GM12878 (cell line): Measurements from ENCODE around the gene SSUH2. TPM values are rescaled to one million over a fixed set of nuclear protein-coding genes. Genes with fewer than 3 reads are reported as not detected.

ENCODE experiments used
- ATF7 ChIP-seq: fragments of 450-650 bp; IDR thresholded peaks from 2 replicates; pipeline ENCODE4 v1.6.1; 2016; ENCODE audit warnings: low read depth, mild to moderate bottlenecking
- BCL11A ChIP-seq: IDR thresholded peaks from 2 replicates; pipeline ENCODE4 v1.6.1; 2011; ENCODE audit warnings: low read depth, low read length
- CHD1 ChIP-seq: IDR thresholded peaks from 2 replicates; pipeline ENCODE4 v1.6.1; 2012; ENCODE audit warnings: low read depth, low read length, improper control_type of control experiment
- DPF2 ChIP-seq: fragments of 450-650 bp; IDR thresholded peaks from 2 replicates; pipeline ENCODE4 v1.6.1; 2017; ENCODE audit warnings: mild to moderate bottlenecking
- EP300 ChIP-seq, 2 experiments: fragments of 150-350 bp in 1 of 2; IDR thresholded peaks; 2 replicates each; pipeline ENCODE4 v1.6.1; 2011 to 2012; ENCODE audit warnings: low read depth in 2 of 2, low read length in 2 of 2, borderline replicate concordance in 1 of 2, improper control_type of control experiment in 1 of 2, inconsistent platforms in 1 of 2; ENCODE audit not compliant: control insufficient read depth in 1 of 2
- GABPA ChIP-seq: IDR thresholded peaks from 2 replicates; pipeline ENCODE4 v1.6.1; 2014; ENCODE audit warnings: antibody characterized with exemption, low read depth, mild to moderate bottlenecking, inconsistent platforms
- IRF4 ChIP-seq: IDR thresholded peaks from 2 replicates; pipeline ENCODE4 v1.6.1; 2011; ENCODE audit warnings: low read depth, low read length
- MEF2B ChIP-seq: fragments of 450-650 bp; IDR thresholded peaks from 2 replicates; pipeline ENCODE4 v1.6.1; 2018; ENCODE audit warnings: mild to moderate bottlenecking, moderate library complexity; ENCODE audit not compliant: partially characterized antibody, poor library complexity, severe bottlenecking
- NFXL1 ChIP-seq: fragments of 450-650 bp; IDR thresholded peaks from 2 replicates; pipeline ENCODE4 v1.6.1; 2017; ENCODE audit warnings: antibody characterized with exemption, mild to moderate bottlenecking, borderline replicate concordance
- NFYA ChIP-seq: IDR thresholded peaks from 2 replicates; pipeline ENCODE4 v1.6.1; 2011; ENCODE audit warnings: low read depth, mild to moderate bottlenecking, low read length, improper control_type of control experiment, borderline replicate concordance
- NR2C2 ChIP-seq: IDR thresholded peaks from 2 replicates; pipeline ENCODE4 v1.6.1; 2011; ENCODE audit warnings: borderline replicate concordance, low read depth; ENCODE audit not compliant: control insufficient read depth, insufficient read length
- POLR2AphosphoS2 ChIP-seq: IDR thresholded peaks from 2 replicates; pipeline ENCODE4 v1.6.1; 2011; ENCODE audit warnings: low read depth, mild to moderate bottlenecking, low read length, improper control_type of control experiment, moderate library complexity
- RUNX3 ChIP-seq: IDR thresholded peaks from 2 replicates; pipeline ENCODE4 v1.6.1; 2012; ENCODE audit warnings: low read length, inconsistent platforms
- STAT1 ChIP-seq: fragments of 450-650 bp; conservative IDR thresholded peaks from 2 replicates; pipeline ENCODE4 v1.6.1; 2014; ENCODE audit warnings: antibody characterized with exemption, mild to moderate bottlenecking
- TAF1 ChIP-seq: IDR thresholded peaks from 2 replicates; pipeline ENCODE4 v1.6.1; 2011; ENCODE audit warnings: mild to moderate bottlenecking, low read depth, low read length, borderline replicate concordance
- polyA plus RNA-seq, 11 experiments: library from polyadenylated mRNA; depleted of rRNA in 4 of 11; unstranded in 6 of 11; stranded (reverse) in 5 of 11; fragments of >200 nt; fragmentation: Nextera tagmentation in 4 of 11; fragmentation: Illumina TruSeq in 1 of 11; extraction: Ambion mirVana in 4 of 11; extraction: Trizol in 1 of 11; gene quantifications; 1 replicate in 1 of 11; 2 replicates in 10 of 11; pipeline versions ENCODE4 v1.2.1 to v1.2.3, GENCODE V29; 2011 to 2016; ENCODE audit warnings: inconsistent platforms in 2 of 11, missing spikeins in 2 of 11, low read depth in 1 of 11
- total RNA-seq, 4 experiments: library from RNA; depleted of rRNA in 3 of 4; stranded (reverse); fragments of >200 nt in 3 of 4; fragmentation: Illumina TruSeq in 1 of 4; extraction: Trizol in 1 of 4; gene quantifications; 2 replicates each; pipeline versions ENCODE4 v1.2.1 to v1.2.3, GENCODE V29; 2013 to 2021
- TF ChIP-seq, protein P1 (sequence below): fragments of 450-650 bp; formaldehyde crosslinking; IDR thresholded peaks from 2 replicates; pipeline ENCODE4 v1.5.0; 2022; ENCODE audit warnings: mild to moderate bottlenecking, missing genetic modification characterization
- TF ChIP-seq, protein P2 (sequence below): fragments of 450-650 bp; IDR thresholded peaks from 2 replicates; pipeline ENCODE4 v1.6.1; 2016; ENCODE audit warnings: mild to moderate bottlenecking, moderate library complexity, borderline replicate concordance
- TF ChIP-seq, protein P3 (sequence below): fragments of 450-650 bp; IDR thresholded peaks from 2 replicates; pipeline ENCODE4 v1.6.1; 2017; ENCODE audit warnings: mild to moderate bottlenecking
- TF ChIP-seq, protein P4 (sequence below): fragments of 450-650 bp; IDR thresholded peaks from 2 replicates; pipeline ENCODE4 v1.6.1; 2018; ENCODE audit warnings: mild to moderate bottlenecking, low read depth, moderate library complexity; ENCODE audit not compliant: partially characterized antibody

The SSUH2 gene
- total and polyA plus RNA-seq, 10 of the 15 experiments (the other 5 are each of a cell fraction or from before 2014, with no cell fraction given) = 0.09 to 0.26 TPM; not detected in 8

DNA sequence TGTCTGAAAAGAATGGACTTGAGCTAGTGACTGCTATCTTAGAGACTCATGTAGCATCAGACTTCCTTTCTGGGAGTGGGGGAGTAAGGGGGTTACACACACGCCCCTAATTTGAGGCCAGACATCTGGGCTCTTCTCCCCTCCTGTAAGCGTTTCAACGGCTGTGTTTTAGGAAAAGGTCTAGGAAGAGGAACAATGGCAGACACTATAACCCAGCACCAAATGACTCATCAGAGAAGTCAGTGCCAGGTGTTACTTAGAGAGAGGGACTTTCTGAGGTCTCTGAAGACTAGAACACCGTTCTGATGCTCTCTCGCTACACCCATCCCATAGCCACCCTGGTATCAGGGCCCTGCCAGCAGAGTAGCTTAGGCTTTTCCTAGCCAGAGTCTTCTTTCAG lies 65.5 kb downstream of the SSUH2 start (continued):
- TF ChIP-seq, protein P1, sequence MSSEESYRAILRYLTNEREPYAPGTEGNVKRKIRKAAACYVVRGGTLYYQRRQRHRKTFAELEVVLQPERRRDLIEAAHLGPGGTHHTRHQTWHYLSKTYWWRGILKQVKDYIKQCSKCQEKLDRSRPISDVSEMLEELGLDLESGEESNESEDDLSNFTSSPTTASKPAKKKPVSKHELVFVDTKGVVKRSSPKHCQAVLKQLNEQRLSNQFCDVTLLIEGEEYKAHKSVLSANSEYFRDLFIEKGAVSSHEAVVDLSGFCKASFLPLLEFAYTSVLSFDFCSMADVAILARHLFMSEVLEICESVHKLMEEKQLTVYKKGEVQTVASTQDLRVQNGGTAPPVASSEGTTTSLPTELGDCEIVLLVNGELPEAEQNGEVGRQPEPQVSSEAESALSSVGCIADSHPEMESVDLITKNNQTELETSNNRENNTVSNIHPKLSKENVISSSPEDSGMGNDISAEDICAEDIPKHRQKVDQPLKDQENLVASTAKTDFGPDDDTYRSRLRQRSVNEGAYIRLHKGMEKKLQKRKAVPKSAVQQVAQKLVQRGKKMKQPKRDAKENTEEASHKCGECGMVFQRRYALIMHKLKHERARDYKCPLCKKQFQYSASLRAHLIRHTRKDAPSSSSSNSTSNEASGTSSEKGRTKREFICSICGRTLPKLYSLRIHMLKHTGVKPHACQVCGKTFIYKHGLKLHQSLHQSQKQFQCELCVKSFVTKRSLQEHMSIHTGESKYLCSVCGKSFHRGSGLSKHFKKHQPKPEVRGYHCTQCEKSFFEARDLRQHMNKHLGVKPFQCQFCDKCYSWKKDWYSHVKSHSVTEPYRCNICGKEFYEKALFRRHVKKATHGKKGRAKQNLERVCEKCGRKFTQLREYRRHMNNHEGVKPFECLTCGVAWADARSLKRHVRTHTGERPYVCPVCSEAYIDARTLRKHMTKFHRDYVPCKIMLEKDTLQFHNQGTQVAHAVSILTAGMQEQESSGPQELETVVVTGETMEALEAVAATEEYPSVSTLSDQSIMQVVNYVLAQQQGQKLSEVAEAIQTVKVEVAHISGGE (CRISPR knock-in tag) = no peak
- TF ChIP-seq IRF4 (peak; percentile 78), MEF2B (peak; percentile 25), DPF2 (peak; percentile 84), EP300 (IDR thresholded peaks at IDR 0.05; ENCODE audit: borderline replicate concordance in 1 of 2, control insufficient read depth in 1 of 2, low read depth in 2 of 2, low read length in 2 of 2) (peak in 1 of 2 experiments; percentile 39; a peak in 1 of 4 replicates), NR2C2 (no peak), RUNX3 (peak; percentile 55), NFYA (no peak), GABPA (no peak), POLR2AphosphoS2 (no peak), STAT1 (no peak), NFXL1 (no peak), TAF1 (no peak), BCL11A (no peak), CHD1 (no peak), ATF7 (0 out of 2 replicates have a peak, but pooled peaks have one; percentile 14)
- TF ChIP-seq, protein P2, sequence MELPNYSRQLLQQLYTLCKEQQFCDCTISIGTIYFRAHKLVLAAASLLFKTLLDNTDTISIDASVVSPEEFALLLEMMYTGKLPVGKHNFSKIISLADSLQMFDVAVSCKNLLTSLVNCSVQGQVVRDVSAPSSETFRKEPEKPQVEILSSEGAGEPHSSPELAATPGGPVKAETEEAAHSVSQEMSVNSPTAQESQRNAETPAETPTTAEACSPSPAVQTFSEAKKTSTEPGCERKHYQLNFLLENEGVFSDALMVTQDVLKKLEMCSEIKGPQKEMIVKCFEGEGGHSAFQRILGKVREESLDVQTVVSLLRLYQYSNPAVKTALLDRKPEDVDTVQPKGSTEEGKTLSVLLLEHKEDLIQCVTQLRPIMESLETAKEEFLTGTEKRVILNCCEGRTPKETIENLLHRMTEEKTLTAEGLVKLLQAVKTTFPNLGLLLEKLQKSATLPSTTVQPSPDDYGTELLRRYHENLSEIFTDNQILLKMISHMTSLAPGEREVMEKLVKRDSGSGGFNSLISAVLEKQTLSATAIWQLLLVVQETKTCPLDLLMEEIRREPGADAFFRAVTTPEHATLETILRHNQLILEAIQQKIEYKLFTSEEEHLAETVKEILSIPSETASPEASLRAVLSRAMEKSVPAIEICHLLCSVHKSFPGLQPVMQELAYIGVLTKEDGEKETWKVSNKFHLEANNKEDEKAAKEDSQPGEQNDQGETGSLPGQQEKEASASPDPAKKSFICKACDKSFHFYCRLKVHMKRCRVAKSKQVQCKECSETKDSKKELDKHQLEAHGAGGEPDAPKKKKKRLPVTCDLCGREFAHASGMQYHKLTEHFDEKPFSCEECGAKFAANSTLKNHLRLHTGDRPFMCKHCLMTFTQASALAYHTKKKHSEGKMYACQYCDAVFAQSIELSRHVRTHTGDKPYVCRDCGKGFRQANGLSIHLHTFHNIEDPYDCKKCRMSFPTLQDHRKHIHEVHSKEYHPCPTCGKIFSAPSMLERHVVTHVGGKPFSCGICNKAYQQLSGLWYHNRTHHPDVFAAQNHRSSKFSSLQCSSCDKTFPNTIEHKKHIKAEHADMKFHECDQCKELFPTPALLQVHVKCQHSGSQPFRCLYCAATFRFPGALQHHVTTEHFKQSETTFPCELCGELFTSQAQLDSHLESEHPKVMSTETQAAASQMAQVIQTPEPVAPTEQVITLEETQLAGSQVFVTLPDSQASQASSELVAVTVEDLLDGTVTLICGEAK = no peak
- TF ChIP-seq, protein P3, sequence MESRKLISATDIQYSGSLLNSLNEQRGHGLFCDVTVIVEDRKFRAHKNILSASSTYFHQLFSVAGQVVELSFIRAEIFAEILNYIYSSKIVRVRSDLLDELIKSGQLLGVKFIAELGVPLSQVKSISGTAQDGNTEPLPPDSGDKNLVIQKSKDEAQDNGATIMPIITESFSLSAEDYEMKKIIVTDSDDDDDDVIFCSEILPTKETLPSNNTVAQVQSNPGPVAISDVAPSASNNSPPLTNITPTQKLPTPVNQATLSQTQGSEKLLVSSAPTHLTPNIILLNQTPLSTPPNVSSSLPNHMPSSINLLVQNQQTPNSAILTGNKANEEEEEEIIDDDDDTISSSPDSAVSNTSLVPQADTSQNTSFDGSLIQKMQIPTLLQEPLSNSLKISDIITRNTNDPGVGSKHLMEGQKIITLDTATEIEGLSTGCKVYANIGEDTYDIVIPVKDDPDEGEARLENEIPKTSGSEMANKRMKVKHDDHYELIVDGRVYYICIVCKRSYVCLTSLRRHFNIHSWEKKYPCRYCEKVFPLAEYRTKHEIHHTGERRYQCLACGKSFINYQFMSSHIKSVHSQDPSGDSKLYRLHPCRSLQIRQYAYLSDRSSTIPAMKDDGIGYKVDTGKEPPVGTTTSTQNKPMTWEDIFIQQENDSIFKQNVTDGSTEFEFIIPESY = no peak
- TF ChIP-seq, protein P4, sequence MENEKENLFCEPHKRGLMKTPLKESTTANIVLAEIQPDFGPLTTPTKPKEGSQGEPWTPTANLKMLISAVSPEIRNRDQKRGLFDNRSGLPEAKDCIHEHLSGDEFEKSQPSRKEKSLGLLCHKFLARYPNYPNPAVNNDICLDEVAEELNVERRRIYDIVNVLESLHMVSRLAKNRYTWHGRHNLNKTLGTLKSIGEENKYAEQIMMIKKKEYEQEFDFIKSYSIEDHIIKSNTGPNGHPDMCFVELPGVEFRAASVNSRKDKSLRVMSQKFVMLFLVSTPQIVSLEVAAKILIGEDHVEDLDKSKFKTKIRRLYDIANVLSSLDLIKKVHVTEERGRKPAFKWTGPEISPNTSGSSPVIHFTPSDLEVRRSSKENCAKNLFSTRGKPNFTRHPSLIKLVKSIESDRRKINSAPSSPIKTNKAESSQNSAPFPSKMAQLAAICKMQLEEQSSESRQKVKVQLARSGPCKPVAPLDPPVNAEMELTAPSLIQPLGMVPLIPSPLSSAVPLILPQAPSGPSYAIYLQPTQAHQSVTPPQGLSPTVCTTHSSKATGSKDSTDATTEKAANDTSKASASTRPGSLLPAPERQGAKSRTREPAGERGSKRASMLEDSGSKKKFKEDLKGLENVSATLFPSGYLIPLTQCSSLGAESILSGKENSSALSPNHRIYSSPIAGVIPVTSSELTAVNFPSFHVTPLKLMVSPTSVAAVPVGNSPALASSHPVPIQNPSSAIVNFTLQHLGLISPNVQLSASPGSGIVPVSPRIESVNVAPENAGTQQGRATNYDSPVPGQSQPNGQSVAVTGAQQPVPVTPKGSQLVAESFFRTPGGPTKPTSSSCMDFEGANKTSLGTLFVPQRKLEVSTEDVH = no peak
